Activated T-cell treated with anti-CD3 and anti-CD28 coated beads for 48 hours (primary cell): ENCODE measurements around the gene TELO2.
A peak's percentile ranks its signal among the peaks of the same experiment; 100 is the strongest.

Experiments
- DNase-seq: peaks from one replicate; pipeline ENCODE4 v3.0.0-alpha.2; 2020; ENCODE audit warnings: low read depth

Gene TELO2

DNA sequence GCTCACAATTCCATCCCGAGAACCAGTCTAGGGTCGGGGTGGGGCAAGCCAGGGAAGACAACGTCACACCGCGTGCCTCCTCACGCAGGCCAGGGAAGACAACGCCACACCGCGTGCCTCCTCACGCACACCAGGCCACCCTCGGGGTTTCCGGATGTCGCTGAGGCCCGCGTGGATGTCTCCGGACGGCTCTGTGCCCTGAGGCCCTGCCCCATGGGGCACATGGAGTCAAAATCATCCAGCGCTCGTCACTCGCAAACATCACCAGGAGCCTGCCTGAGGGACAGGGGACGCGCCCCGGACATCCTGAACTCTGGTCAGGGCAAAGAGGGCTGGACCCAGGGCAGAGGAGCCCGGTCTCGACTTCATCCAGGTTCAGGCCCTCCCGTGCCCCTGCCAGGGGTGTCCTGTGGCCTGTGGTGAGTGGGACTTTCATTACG is 44.0 kb downstream of the TELO2 start:
- no peak for DNase-seq

DNA sequence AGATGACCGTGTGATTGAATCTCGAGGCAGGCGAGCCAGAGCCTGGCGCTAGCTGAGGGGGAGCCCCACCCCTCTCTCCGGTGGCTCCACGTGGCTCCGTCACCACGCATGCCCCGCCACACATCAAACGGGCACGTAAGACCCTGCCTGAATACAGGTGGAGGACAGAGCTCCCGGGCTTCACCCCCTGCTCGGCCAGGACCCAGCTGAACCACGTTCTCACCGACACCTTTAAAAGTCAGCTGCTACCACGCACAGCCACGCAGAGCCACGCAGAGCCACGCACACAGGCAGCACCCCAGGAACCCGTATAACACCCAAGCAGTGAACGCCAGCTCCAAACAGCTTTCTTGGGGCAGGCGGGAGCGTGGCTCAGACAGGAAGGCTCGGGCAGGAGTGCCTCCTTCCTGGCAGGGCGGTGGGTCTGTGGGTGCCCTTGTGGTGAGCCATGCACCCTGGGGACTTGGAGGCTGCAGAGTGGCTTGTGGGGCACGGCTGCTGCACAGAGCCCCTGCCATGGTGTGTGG is 44.7 kb downstream of the TELO2 start:
- no peak for DNase-seq

DNA sequence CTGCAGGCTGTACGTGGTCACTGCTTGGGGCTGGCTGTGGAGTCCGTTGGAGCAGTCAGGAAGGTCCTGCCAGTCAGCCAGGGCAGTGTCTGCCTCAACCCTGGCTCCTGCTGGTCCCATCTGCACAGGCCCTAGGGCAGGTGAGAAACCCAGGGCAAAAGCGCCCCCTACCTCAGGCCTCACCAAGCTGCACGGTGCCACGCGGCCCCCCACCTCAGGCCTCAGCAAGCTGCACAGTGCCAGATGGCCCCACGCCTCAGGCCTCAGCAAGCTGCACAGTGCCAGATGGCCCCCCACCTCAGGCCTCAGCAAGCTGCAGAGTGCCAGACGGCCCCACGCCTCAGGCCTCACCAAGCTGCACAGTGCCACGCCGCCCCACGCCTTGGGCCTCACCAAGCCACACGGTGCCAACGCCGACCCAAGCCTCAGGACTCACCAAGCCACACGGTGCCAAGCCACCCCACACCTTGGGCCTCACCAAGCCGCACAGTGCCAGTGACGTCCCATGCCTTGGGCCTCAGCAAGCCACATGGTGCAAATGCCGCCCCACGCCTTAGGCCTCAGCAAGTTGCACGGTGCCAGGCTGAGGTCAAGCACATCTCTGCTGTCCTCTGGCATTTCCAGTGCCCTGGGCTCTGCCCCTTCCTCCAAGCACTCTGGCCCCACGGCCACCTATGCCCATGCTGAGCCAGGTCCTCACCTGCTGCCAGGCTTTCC is 45.8 kb downstream of the TELO2 start:
- no peak for DNase-seq

DNA sequence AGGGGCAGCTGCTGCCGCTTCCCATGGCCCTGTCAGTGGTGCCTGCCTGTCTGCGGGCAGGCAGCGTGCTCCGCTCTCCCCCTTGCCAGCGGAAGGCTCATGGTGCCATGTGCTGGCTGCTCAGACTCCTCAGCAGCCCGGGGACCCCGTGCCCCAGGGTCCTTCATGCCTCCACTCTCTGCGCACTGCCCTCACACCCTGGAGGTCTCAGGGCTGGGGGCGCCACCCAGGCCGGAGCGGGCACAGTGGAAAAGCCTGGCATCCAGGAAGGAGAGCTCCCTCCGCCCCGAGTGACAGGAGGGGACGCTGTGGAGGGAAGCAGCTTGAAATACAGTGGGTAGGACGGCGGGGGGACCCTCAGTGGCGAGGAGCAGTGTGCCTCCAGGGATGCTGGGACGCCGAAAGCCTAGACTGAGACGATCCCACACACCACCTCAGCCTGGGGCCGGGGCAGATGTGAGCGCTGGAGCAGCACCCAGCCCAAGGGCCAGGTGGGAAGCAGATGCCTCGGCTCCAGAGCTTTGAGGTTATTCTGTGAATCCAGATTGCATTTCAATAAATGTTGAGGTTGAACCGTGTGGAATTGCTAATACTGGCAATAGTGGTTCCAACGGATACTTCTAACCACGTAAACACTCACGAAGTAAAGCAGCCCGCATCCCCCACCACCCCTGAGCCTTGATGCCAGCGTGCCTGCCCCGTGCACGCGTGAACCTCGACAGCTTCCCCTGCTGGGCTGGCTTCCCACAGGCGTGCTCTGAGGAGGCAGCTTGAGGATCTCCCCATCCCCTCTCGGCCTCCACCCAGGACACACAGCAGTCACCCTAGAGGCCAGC is 46.8 kb downstream of the TELO2 start:
- no peak for DNase-seq

DNA sequence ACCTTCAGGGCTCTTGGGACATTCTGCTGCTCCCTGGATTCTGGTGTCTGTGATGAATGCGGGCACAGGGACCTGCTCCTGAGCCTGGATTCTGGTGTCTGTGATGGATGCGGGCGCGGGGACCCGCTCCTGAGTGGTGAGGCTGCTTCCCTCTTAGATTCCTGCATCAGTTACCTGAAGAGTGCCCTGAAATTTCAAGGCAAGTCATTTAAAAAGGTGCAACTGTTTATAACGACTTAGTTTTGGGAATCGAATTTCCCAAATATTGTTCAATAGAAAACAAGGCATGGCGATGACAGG is 47.3 kb downstream of the TELO2 start:
- no peak for DNase-seq

DNA sequence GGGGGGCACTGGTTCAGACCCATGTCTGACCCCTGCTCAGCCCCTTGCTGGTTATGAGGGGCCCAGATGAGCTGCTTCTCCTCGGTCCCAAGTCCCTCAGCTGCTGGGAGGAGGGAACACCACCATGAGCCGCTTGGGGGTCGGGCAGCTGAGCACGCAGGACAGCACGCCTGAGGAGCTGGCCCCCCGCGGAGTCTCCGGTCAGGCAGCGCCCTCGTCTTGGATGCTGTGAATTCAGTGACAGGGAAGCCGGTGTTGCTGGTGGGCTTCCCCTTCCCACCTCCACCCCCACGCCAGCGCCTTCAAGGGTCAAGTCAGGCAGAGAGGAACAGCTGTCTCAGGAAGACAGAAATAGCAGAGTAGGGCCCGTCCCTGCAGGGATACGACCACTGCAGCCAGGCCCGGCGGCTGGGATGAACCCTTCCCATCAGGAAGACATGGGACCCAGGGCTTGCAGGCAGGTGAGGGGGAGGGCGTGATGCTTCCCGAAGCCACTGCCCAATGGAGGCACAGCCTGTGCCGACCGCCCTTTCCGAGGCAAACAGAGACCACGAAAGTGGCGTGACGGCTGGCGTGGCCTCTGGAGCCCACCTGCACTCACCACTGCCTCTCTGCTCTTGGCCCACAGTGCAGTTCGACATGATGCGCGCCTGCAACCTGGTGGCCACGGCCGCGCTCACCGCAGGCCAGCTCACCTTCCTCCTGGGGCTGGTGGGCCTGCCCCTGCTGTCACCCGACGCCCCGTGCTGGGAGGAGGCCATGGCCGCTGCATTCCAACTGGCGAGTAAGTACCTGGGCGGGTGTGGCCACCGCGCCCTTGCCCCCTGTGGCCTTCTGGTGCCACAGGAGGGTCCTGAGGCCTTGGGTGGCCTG is 48.4 kb downstream of the TELO2 start:
- DNase-seq: no peak

DNA sequence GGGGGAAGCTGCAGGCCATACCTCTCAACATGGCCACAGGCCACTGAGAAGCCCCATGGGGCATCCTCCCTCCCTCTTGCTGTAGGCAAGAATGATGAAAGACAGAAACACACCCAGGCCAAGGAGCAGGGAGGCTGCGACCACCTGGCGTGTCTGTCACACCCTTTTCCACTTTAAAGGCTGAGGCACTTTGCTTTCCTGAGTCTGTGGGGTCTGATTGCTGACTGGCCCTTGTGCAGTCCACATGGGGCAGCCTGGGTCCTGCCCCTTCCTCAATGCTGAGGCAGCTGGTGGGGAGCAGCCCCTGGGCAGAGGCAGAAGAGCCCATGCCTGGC is 49.0 kb downstream of the TELO2 start:
- no peak for DNase-seq

DNA sequence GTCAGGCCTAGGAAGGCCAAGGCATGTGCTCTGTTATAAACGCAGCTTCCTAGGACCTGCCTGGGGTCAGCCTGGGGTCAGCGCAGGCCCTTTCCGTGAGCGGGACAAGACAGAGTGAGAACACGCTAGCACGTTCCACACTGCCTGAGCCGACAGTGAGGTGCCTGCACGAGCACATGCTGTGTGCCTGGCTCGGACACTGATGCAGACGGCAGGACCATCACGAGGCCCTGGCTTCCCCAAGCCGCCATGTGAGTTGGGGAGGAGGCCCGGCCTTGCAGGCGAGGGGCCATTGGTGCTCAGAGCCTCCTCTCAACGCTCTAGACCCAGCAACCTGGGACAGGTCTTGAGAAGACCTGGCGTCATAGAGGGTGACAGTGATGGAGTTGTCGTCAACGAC is 49.4 kb downstream of the TELO2 start:
- DNase-seq: no peak

DNA sequence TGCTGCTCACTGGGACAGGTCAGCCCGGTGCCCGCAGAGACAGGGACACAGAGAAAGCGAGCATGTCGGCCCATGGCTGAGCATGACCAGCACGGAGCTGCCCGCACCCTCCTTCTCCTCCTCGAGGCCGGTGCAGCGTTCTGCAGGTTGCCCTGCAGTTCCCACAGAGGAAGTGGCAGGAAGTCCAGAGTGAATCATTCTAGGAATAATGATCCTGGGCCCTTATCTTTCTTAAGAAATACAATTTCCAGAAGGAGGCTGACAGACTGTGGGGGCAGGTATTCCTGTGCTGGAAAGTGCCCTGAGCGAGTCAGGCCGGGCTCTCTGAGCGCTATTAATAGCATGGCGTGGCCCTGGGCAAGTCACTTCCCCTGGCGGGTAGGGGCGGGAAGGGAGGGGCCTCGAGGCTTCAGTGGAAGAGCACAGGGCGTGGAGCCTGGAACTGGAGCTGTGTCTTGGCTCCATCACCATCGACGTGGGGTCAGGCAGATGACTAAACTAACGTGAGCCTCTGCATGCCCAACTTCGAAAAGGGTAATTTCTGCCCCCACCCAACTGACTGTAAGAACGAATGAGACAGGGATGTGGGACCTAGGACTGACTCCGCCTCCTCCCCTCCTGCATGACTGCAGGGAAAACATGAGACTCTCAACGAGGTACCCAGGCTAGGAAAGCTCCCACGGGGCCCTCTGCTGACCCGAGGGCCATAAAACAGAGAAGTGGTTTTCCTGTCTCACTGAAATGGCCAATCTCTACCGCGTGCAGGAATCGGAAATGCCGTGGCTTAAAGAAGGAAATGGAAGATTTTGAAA is 50.1 kb downstream of the TELO2 start:
- DNase-seq: peak; percentile 64

DNA sequence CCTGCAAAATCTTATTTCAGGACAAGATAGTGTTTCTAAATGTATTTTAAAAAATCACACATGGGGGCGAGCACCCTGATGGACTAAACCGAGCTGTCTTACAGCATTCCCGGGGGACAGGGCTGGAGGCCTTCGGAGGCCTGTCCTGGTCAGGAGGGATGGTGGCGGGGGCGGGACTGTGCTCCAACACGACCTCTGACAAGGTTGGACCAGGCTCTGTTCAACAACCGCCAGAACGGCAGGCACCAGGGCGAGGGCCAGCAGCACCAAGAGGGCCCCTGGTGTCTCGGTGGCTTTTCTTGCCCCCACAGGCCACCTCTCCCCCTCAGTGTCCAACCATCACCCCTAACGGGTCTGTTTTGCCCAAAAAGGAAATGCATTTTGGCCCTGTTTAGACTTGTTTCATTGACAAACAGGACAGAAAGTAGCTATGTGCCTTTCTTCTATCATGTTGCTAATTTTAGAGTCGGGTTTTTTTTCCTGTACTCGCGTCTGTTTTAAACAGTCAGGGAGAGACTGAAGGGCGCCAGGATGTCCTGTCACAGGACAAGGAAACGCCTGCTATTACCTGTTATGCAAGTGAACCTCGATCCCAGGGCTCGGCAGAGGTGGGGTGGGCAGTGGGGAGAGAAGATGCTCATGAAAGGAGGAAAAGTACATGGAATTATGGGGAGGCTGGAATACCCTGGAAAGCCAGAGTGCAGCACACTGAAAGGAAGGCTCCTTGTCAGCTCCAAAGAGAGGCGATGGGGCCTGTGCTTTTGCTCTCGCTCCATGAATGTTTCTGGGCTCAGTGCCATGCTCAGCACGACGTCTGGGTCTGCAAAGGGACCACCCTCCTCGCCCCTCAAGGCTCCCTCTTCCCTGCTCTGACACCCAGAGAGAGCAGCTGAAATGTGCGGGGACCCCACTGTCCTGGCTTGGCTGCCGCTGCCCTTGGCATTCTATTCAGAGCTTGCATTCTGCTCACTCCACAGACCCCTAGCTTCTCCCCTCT is 52.2 kb downstream of the TELO2 start:
- no peak for DNase-seq

DNA sequence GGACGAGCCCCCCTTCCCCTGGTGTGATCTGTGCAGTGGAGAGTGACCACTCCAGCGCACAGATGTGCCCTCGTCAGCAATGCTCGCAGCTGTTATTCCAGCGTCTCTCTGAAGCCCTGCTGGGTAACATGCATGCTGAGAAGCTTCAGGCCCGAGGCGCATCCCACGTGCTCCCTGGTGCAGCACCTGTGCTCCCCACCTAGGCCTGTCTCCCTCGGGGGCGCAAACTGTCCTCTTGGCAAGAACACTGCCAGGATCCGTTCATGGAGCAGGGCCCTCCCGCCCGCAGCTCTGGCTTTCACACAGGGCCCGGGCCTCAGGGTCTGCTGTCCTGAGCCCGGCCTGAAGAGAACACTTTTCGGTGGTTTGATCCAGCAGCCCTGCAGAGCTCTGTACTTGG is 53.3 kb downstream of the TELO2 start:
- no peak for DNase-seq

DNA sequence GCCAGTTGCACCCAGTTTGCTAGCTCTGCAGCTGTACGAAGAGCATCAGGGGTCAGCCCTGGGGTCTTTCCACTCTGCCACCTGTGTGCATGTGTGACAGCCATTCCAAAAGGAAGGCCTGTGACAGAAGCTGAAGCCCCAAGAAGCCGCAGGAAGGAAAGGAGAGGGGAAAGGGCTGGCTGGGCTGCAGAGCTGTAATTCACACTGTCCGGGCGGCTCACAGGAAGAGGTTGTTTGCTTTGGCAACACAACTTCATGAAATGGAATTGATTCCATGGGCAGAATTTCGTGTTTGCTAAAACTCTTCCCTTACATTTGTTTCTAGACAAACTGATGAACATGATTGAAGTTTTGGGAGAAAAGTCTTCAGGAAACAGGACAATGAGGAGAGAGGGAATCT is 55.1 kb downstream of the TELO2 start:
- DNase-seq: no peak

DNA sequence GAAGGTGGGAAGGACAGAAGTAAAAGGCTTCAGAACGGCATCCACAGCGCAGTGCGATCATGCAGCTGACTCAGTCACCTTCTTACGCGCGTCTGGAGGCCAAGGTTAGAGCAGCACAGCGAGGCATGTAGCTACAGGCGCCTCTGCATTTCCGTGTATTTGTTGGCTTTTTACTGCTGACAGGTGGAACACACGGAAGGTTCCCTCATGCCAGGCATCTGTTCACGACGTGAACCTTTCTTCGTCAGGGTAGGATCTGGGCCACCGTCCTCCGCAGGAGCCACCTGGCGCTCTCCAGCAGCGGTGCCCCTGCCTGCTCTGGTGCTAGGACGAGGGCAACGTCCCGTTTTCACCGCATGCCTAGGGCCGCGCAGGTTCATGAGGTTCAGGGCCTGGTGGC is 55.6 kb downstream of the TELO2 start:
- no peak for DNase-seq

DNA sequence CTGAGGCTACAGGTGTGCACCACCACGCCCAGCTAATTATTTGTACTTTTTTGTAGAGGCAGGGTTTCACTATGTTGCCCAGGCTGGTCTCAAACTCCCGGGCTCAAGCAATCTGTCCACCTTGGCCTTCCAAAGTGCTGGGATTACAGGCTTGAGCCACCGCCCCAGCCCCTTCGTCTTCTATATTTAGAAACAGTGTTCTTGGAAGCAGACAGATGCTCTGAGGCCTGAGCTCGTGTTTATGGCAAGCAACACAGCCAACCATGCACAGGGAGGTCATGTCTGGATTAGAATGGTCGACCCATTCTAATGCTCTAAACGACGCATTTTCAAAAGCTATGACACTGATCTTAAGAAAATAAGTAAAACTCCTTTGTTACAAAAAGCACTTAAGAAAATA is 56.9 kb downstream of the TELO2 start:
- no peak for DNase-seq

DNA sequence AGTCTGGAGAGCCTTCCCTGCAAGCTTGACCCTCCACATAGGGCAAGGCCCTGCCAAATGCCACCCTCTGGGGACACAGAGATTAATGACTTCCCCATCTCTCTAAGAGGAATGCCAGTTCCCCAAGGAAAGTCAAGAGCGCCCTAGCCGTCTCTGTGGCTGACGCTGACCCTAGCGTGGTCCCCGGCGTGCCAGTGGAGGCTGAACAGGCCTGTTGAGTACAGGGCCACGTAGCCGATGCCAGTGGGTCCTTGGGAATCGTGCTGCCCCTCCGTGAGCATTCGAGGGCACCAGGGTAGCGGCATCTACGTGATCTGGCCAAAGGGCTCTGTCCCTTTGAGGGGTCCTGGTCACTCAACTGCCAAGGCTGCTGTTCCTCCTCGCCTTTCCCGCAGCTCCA is 57.5 kb downstream of the TELO2 start:
- no peak for DNase-seq

DNA sequence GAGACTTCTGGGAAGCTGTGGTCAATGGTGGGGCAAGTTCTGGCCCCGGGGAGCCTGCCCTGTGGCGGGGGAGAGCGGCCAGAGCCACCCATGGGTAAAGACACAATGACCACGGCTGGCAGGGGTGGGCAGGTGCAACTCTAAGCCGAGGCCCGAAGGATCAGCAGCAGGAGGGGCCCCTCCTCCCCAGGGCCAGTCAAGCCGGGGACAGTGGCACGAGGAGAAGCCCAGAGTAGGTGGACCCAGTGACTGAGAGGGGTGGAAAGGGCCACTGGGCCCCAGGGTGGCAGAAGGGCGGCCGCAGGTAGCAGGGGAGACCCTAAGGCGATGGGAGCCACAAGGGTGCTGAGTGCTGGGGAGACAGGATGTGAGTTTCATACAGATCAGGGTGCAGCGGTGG is 58.0 kb downstream of the TELO2 start:
- DNase-seq: no peak

DNA sequence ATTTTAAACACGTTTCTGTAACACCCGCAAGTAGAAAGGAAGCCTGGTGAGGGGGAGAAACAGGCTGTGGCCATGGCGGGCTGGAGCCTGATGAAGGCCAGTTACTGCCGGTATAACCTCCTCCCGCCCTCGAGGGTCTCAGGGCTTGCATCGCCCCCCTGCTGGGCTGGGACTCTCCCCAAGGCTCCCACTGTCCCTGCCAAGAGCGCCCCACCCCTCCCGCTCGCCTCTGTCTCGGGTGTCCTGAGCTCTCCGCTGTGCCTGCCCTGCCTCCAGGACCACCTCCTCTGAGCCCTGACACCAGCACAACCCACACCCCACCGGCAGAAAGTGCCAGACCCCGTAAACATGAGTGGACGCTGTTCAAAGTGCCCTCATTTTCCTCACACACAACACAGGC is 59.0 kb downstream of the TELO2 start:
- DNase-seq: no peak

DNA sequence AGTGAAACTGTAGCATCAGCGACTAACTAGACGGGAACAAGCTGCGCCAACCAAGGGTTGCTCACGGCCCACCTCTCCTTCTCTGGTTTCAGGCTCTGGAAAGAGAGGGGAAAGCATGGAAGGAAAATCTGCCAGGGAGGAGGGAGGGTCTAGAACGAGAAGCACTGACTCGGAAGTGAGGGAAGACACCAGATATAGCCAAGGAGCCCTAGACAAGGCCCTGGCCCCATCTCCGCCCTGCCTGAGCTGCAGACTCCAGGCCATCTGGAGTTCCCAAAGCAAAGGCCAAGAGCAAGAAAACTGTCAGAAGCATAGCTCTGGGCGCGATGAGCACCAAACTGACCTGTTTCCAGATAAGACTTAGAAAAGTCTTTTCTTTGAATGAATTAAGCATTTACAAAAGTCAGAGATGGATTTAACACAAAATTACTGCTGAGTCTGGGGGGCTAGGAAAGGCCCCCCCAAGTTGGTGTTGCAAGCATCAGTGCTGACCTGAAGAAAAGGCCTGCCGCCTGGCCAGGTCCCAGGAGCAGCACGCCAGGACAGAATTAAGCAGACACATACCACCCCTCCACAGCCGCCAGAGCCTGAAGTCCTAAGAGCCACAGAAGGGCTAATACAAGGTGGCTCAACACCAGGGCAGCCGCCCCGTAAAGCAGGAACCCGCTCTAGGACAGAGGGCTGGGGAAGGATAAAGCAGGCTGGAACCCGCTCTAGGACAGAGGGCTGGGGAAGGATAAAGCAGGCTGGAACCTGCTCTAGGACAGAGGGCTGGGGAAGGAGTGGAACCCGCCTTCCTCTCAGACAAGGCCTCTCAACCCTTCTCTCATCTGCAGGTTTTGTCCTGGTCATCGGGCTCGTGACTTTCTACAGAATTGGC is 61.0 kb downstream of the TELO2 start:
- no peak for DNase-seq

DNA sequence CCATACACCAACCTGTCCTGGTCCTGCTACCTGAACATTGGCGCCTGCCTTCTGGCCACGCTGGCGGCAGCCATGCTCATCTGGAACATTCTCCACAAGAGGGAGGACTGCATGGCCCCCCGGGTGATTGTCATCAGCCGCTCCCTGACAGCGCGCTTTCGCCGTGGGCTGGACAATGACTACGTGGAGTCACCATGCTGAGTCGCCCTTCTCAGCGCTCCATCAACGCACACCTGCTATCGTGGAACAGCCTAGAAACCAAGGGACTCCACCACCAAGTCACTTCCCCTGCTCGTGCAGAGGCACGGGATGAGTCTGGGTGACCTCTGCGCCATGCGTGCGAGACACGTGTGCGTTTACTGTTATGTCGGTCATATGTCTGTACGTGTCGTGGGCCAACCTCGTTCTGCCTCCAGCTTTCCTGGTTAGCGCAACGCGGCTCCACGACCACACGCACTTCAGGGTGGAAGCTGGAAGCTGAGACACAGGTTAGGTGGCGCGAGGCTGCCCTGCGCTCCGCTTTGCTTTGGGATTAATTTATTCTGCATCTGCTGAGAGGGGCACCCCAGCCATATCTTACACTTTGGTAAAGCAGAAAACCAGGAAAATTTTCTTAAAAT is 61.8 kb downstream of the TELO2 start:
- no peak for DNase-seq
